HL-60 (cell line): Measurements from ENCODE around the gene LEKR1.

Experiments used
- GABPA ChIP-seq: IDR thresholded peaks from 2 replicates; pipeline ENCODE4 v1.6.1; 2012; ENCODE audit warnings: low read depth
- POLR2AphosphoS5 ChIP-seq: IDR thresholded peaks from 2 replicates; pipeline ENCODE4 v1.6.1; 2012; ENCODE audit warnings: low read depth
- SPI1 ChIP-seq: IDR thresholded peaks from 2 replicates; pipeline ENCODE4 v1.6.1; 2012; ENCODE audit warnings: low read depth, mild to moderate bottlenecking, borderline replicate concordance
- TF ChIP-seq, protein P1 (sequence below): IDR thresholded peaks from one replicate; pipeline ENCODE4 v1.5.1; 2011; ENCODE audit warnings: low read length, control low read depth, inconsistent platforms; ENCODE audit not compliant: insufficient read depth
- TF ChIP-seq, protein P2 (sequence below): IDR thresholded peaks from 2 replicates; pipeline ENCODE4 v1.6.1; 2012; ENCODE audit warnings: low read depth; ENCODE audit not compliant: insufficient replicate concordance

DNA sequence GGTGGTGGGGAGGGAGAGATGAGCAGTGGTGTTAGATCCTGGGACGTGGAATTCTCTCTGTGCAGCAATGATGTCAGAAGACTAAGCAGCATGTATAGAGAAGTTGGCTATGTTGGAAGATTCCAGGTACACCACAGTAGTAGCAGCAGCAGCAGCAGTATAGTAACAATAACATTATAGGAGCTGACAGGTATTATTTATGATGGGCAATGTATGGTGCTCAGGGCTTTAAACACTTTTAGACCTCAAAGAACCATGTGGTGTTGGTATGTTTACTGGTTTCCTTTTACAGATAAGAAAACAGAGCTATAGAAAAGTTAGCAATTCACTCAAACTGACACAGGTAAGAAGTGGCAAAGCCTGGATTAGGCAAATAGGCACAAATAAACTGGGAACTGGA lies 229.9 kb downstream of the LEKR1 start:
- TF ChIP-seq, protein P1, sequence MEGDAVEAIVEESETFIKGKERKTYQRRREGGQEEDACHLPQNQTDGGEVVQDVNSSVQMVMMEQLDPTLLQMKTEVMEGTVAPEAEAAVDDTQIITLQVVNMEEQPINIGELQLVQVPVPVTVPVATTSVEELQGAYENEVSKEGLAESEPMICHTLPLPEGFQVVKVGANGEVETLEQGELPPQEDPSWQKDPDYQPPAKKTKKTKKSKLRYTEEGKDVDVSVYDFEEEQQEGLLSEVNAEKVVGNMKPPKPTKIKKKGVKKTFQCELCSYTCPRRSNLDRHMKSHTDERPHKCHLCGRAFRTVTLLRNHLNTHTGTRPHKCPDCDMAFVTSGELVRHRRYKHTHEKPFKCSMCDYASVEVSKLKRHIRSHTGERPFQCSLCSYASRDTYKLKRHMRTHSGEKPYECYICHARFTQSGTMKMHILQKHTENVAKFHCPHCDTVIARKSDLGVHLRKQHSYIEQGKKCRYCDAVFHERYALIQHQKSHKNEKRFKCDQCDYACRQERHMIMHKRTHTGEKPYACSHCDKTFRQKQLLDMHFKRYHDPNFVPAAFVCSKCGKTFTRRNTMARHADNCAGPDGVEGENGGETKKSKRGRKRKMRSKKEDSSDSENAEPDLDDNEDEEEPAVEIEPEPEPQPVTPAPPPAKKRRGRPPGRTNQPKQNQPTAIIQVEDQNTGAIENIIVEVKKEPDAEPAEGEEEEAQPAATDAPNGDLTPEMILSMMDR = no peak
- TF ChIP-seq, protein P2, sequence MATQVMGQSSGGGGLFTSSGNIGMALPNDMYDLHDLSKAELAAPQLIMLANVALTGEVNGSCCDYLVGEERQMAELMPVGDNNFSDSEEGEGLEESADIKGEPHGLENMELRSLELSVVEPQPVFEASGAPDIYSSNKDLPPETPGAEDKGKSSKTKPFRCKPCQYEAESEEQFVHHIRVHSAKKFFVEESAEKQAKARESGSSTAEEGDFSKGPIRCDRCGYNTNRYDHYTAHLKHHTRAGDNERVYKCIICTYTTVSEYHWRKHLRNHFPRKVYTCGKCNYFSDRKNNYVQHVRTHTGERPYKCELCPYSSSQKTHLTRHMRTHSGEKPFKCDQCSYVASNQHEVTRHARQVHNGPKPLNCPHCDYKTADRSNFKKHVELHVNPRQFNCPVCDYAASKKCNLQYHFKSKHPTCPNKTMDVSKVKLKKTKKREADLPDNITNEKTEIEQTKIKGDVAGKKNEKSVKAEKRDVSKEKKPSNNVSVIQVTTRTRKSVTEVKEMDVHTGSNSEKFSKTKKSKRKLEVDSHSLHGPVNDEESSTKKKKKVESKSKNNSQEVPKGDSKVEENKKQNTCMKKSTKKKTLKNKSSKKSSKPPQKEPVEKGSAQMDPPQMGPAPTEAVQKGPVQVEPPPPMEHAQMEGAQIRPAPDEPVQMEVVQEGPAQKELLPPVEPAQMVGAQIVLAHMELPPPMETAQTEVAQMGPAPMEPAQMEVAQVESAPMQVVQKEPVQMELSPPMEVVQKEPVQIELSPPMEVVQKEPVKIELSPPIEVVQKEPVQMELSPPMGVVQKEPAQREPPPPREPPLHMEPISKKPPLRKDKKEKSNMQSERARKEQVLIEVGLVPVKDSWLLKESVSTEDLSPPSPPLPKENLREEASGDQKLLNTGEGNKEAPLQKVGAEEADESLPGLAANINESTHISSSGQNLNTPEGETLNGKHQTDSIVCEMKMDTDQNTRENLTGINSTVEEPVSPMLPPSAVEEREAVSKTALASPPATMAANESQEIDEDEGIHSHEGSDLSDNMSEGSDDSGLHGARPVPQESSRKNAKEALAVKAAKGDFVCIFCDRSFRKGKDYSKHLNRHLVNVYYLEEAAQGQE = no peak
- no peak for TF ChIP-seq SPI1
- TF ChIP-seq POLR2AphosphoS5 = no peak
- TF ChIP-seq GABPA = no peak
